ENCODE results near the gene CASS4.

Gene CASS4

GRCh38 chr20:56422076-56422823 is 10.2 kb downstream of the CASS4 start:
- Mint-ChIP-seq H3K4me3 (no peak overlapping the region), H3K27ac (peak overlapping the region; percentile 67), H3K9me3 (no peaks in the 10 kb centered on the region), H3K27me3 (no peaks in the 10 kb centered on the region), H3K36me3 (ENCODE audit: low read depth) (peaks cover 38% of the 10 kb centered on the region), H3K4me1 (ENCODE audit: low read depth) (peaks cover 82% of the 10 kb centered on the region)
- intact Hi-C loops (cut with micrococcal nuclease) = no loop called here

GRCh38 chr20:56422824-56423189 is 10.7 kb downstream of the CASS4 start:
- Mint-ChIP-seq H3K9me3 (no peaks in the 10 kb centered on the region), H3K4me3 (no peak overlapping the region), H3K27ac (peak overlapping the region; percentile 67), H3K4me1 (ENCODE audit: low read depth) (peaks cover 82% of the 10 kb centered on the region), H3K36me3 (ENCODE audit: low read depth) (peaks cover 34% of the 10 kb centered on the region), H3K27me3 (no peaks in the 10 kb centered on the region)
- intact Hi-C loops (cut with micrococcal nuclease) = no loop called here

DNA sequence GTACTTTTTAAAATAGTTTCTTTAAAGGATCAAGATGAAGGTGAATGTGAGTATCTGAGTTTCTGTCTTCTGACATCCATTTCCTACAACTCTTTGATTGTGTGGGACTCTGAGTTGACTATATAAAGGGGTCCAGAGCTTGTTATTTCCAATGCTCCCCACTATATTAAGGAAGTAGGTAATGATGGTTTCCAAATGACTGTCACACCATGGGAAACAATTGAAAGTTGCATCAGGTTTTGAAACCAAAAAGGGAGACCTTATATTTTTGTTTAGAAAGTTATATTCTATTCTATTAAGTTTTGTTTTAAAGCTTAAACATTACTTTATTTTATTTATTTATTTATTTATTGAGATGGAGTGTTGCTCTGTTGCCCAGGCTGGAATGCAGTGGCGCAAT is 11.2 kb downstream of the CASS4 start:
- intact Hi-C loops (cut with micrococcal nuclease) = no loop called here
- Mint-ChIP-seq H3K4me1 (ENCODE audit: low read depth) (peaks cover 82% of the 10 kb centered on the region), H3K9me3 (no peaks in the 10 kb centered on the region), H3K27ac (peak overlapping the region; percentile 67), H3K36me3 (ENCODE audit: low read depth) (peaks cover 34% of the 10 kb centered on the region), H3K4me3 (no peak overlapping the region), H3K27me3 (no peaks in the 10 kb centered on the region)

DNA sequence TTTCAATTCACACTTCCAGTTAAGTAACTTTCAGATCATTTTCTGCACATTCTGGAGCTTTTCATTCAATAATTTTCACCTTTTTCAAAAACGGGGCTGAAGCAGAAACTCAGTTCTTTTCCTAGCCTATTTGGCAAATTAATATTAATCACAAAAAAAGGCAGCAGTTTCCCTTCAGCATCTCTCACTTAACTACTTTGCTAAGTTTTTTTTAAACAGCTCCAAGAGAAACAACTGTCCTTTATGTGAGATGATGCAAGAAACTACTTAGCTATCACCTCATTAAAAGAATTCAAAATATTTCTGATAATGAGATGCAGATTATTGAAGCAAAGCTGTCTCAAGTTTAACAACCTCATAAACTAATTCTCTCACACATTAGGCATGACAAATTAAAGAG is 11.8 kb downstream of the CASS4 start:
- intact Hi-C loops (cut with micrococcal nuclease) = no loop called here
- H3K4me1 Mint-ChIP-seq (ENCODE audit: low read depth) = peaks cover 82% of the 10 kb centered on the region

GRCh38 chr20:56424931-56425330 is 12.9 kb downstream of the CASS4 start:
- Mint-ChIP-seq H3K4me1 (ENCODE audit: low read depth) (peaks cover 86% of the 10 kb centered on the region), H3K27me3 (no peaks in the 10 kb centered on the region), H3K4me3 (no peak overlapping the region), H3K27ac (peak overlapping the region; percentile 43), H3K36me3 (ENCODE audit: low read depth) (peaks cover 44% of the 10 kb centered on the region), H3K9me3 (no peaks in the 10 kb centered on the region)
- intact Hi-C loops (cut with micrococcal nuclease) = no loop called here

More for the DNA sequence above, 11.8 kb downstream of the CASS4 start:
- Mint-ChIP-seq H3K4me3 (no peak overlapping the region), H3K27ac (no peak overlapping the region), H3K36me3 (ENCODE audit: low read depth) (peaks cover 34% of the 10 kb centered on the region), H3K27me3 (no peaks in the 10 kb centered on the region), H3K9me3 (no peaks in the 10 kb centered on the region)

GRCh38 chr20:56426026-56426425 is 14.0 kb downstream of the CASS4 start:
- H3K36me3 Mint-ChIP-seq (ENCODE audit: low read depth) = peaks cover 49% of the 10 kb centered on the region
- peaks cover 87% of the 10 kb centered on the region for H3K4me1 Mint-ChIP-seq (ENCODE audit: low read depth)
- H3K27ac Mint-ChIP-seq = no peak overlapping the region

GRCh38 chr20:56426926-56427325 is 14.9 kb downstream of the CASS4 start:
- peaks cover 4% of the 10 kb centered on the region for H3K27me3 Mint-ChIP-seq
- H3K4me3 Mint-ChIP-seq = no peak overlapping the region
- H3K9me3 Mint-ChIP-seq = no peaks in the 10 kb centered on the region
- intact Hi-C loops (cut with micrococcal nuclease) = no loop called here
- H3K4me1 Mint-ChIP-seq (ENCODE audit: low read depth) = peaks cover 81% of the 10 kb centered on the region
- peaks cover 50% of the 10 kb centered on the region for H3K36me3 Mint-ChIP-seq (ENCODE audit: low read depth)
- H3K27ac Mint-ChIP-seq = peak overlapping the region; percentile 50

More at GRCh38 chr20:56426026-56426425, 14.0 kb downstream of the CASS4 start:
- Mint-ChIP-seq H3K27me3 (peaks cover 4% of the 10 kb centered on the region), H3K9me3 (no peaks in the 10 kb centered on the region), H3K4me3 (no peak overlapping the region)
- intact Hi-C loops (cut with micrococcal nuclease) = no loop called here

DNA sequence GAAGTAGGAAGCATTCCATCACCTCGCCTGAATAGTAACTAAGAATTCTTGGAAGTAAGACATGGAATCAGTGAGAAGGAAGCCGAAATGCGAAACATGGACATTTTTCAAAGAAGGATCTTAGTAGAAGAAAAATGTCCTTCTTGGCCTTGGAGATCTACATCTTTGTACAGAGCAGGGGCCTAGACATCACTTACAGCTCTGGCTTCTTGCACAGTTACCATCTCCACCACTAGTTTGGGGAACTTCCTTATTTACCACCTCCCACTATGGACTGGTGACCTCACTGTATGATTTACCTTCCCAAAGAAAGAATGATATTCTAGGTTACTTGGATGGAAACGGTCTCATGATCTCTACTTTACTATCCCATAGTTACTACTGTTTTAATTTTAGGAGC is 15.7 kb downstream of the CASS4 start:
- H3K27ac Mint-ChIP-seq = peak overlapping the region; percentile 50

DNA sequence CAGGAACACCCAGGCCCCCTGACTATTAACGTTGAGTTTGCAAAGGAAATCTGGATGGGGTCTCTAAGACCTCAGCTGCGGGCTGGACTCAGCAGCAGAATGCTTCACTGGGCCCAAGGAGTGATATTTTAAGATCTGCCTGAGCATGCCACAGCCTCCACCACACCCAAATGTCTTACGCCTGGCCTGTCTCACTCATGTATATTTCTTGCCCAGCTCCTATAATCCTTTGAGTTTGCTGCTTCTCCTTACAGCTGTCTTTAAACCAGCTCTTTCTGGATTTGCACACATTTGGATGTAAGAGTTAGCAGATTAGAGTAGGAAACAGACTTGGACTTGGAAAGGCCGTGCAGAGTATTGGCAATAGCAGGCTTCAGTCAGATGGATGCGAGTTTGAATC is 16.4 kb downstream of the CASS4 start:
- intact Hi-C loops (cut with micrococcal nuclease) = no loop called here
- H3K4me1 Mint-ChIP-seq (ENCODE audit: low read depth) = peaks cover 80% of the 10 kb centered on the region
- peak overlapping the region; percentile 50 for H3K27ac Mint-ChIP-seq
- H3K27me3 Mint-ChIP-seq = peaks cover 4% of the 10 kb centered on the region
- H3K36me3 Mint-ChIP-seq (ENCODE audit: low read depth) = peaks cover 58% of the 10 kb centered on the region
- no peaks in the 10 kb centered on the region for H3K9me3 Mint-ChIP-seq
- no peak overlapping the region for H3K4me3 Mint-ChIP-seq

More for the DNA sequence above, 15.7 kb downstream of the CASS4 start:
- H3K4me3 Mint-ChIP-seq = peak overlapping the region; percentile 11
- H3K9me3 Mint-ChIP-seq = no peaks in the 10 kb centered on the region
- H3K4me1 Mint-ChIP-seq (ENCODE audit: low read depth) = peaks cover 78% of the 10 kb centered on the region
- peaks cover 4% of the 10 kb centered on the region for H3K27me3 Mint-ChIP-seq
- H3K36me3 Mint-ChIP-seq (ENCODE audit: low read depth) = peaks cover 53% of the 10 kb centered on the region
- intact Hi-C loops (cut with micrococcal nuclease) = no loop called here

GRCh38 chr20:56428881-56429280 is 16.8 kb downstream of the CASS4 start:
- Mint-ChIP-seq H3K27ac (peak overlapping the region; percentile 52), H3K36me3 (ENCODE audit: low read depth) (peaks cover 61% of the 10 kb centered on the region), H3K4me3 (peak overlapping the region; percentile 11), H3K9me3 (no peaks in the 10 kb centered on the region), H3K27me3 (peaks cover 4% of the 10 kb centered on the region), H3K4me1 (ENCODE audit: low read depth) (peaks cover 84% of the 10 kb centered on the region)
- intact Hi-C loops (cut with micrococcal nuclease) = no loop called here

DNA sequence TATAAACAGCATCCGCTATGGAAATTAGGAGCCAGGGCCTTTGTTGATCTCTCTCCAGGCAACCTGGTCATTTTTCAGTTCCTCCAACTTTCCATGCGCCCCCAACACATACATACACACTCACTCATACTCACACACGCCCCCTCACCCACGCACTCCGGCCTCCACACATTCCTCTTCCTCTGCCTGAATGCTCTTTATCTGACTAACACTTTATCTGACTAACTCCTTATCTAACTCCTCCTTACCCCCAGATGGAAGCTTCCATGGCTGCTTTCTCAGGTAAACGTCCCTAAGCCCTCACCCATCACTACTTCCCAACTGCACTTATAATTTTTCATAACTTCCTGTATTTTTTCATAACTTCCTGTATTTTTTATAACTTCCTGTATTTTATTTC is 17.4 kb downstream of the CASS4 start:
- H3K4me3 Mint-ChIP-seq = peak overlapping the region; percentile 4
- intact Hi-C loops (cut with micrococcal nuclease) = no loop called here
- no peaks in the 10 kb centered on the region for H3K9me3 Mint-ChIP-seq
- peaks cover 62% of the 10 kb centered on the region for H3K36me3 Mint-ChIP-seq (ENCODE audit: low read depth)
- H3K27me3 Mint-ChIP-seq = peaks cover 4% of the 10 kb centered on the region
- peaks cover 85% of the 10 kb centered on the region for H3K4me1 Mint-ChIP-seq (ENCODE audit: low read depth)
- H3K27ac Mint-ChIP-seq = peak overlapping the region; percentile 52

GRCh38 chr20:56429941-56430340 is 17.9 kb downstream of the CASS4 start:
- H3K27me3 Mint-ChIP-seq = peaks cover 4% of the 10 kb centered on the region
- H3K4me1 Mint-ChIP-seq (ENCODE audit: low read depth) = peaks cover 80% of the 10 kb centered on the region
- H3K36me3 Mint-ChIP-seq (ENCODE audit: low read depth) = peaks cover 58% of the 10 kb centered on the region
- no peaks in the 10 kb centered on the region for H3K9me3 Mint-ChIP-seq
- no peak overlapping the region for H3K4me3 Mint-ChIP-seq
- peak overlapping the region; percentile 52 for H3K27ac Mint-ChIP-seq
- intact Hi-C loops (cut with micrococcal nuclease) = no loop called here

GRCh38 chr20:56430461-56430860 is 18.4 kb downstream of the CASS4 start:
- H3K9me3 Mint-ChIP-seq = no peaks in the 10 kb centered on the region
- H3K27me3 Mint-ChIP-seq = peaks cover 4% of the 10 kb centered on the region
- intact Hi-C loops (cut with micrococcal nuclease) = no loop called here
- peak overlapping the region; percentile 19 for H3K27ac Mint-ChIP-seq
- peaks cover 77% of the 10 kb centered on the region for H3K4me1 Mint-ChIP-seq (ENCODE audit: low read depth)
- peaks cover 54% of the 10 kb centered on the region for H3K36me3 Mint-ChIP-seq (ENCODE audit: low read depth)
- no peak overlapping the region for H3K4me3 Mint-ChIP-seq

GRCh38 chr20:56430957-56431356 is 18.9 kb downstream of the CASS4 start:
- Mint-ChIP-seq H3K27ac (peak overlapping the region; percentile 19), H3K36me3 (ENCODE audit: low read depth) (peaks cover 50% of the 10 kb centered on the region), H3K4me1 (ENCODE audit: low read depth) (peaks cover 78% of the 10 kb centered on the region), H3K4me3 (no peak overlapping the region), H3K9me3 (no peaks in the 10 kb centered on the region), H3K27me3 (peaks cover 4% of the 10 kb centered on the region)
- intact Hi-C loops (cut with micrococcal nuclease) = no loop called here

- peaks cover 46% of the 10 kb centered on the region for H3K36me3 Mint-ChIP-seq (ENCODE audit: low read depth)
- H3K27ac Mint-ChIP-seq = no peak overlapping the region
- intact Hi-C loops (cut with micrococcal nuclease) = no loop called here
- peaks cover 4% of the 10 kb centered on the region for H3K27me3 Mint-ChIP-seq
- H3K9me3 Mint-ChIP-seq = no peaks in the 10 kb centered on the region
- H3K4me3 Mint-ChIP-seq = no peak overlapping the region
- peaks cover 73% of the 10 kb centered on the region for H3K4me1 Mint-ChIP-seq (ENCODE audit: low read depth)
These were observed 19.4 kb downstream of the CASS4 start for GRCh38 chr20:56431471-56431870.

All from dendritic cell treated with granulocyte-macrophage colony-stimulating factor and Interleukin-4, amounts not matched to agents 40 ng/mL and 50 ng/mL, for 4 days (primary cell).